Airway epithelial cell (primary cell): Measurements from ENCODE around the gene GAS1. TPM values are rescaled to one million over a fixed set of nuclear protein-coding genes. Genes with fewer than 3 reads are reported as not detected.

Experiments
- total RNA-seq: library from RNA; depleted of rRNA; stranded (reverse); fragments of >200 nt; gene quantifications from 2 replicates; pipeline ENCODE4 v1.2.3, GENCODE V29; 2015

The GAS1 gene
- total RNA-seq = 5.9 and 6.5 TPM in 2 replicates

GRCh38 chr9:86947146-86948073 lies at the start of gene GAS1:
TSS of gene GAS1 (minus strand) at chr9:86947506. CDS start at chr9:86946779, 727 bp downstream.

